GM23338 (cell line): ENCODE data around the gene S100A5. TPM values are rescaled to one million over a fixed set of nuclear protein-coding genes. Genes with fewer than 3 reads are reported as not detected.

ENCODE experiments used
- ATAC-seq: fragments of 200-7000 bp; cut with Tn5 transposase; 3 replicates; pipeline ENCODE4 v1.9.1; 2020
- DNase-seq: peaks from one replicate; pipeline ENCODE4 v3.0.0-alpha.2; 2015; ENCODE audit warnings: low spot score
- H2AFZ ChIP-seq: fragments of 200-600 bp; sonication (generic); 2 replicates; pipeline ENCODE4 v1.8.0; 2016; ENCODE audit warnings: antibody characterized with exemption, mild to moderate bottlenecking, moderate library complexity
- H3F3A ChIP-seq: fragments of 200-600 bp; sonication (generic); replicated peaks from 2 replicates; pipeline ENCODE4 v1.8.0; 2017; ENCODE audit warnings: antibody characterized with exemption, mixed run types, low read depth
- H3K27ac ChIP-seq: fragments of 200-600 bp; sonication (generic); 2 replicates; pipeline ENCODE4 v1.6.1; 2016; ENCODE audit warnings: low read depth
- H3K27me3 ChIP-seq: fragments of 200-600 bp; sonication (generic); 2 replicates; pipeline ENCODE4 v1.8.0; 2016; ENCODE audit warnings: mild to moderate bottlenecking, mixed run types, moderate library complexity; ENCODE audit not compliant: insufficient read depth
- H3K36me3 ChIP-seq: fragments of 200-600 bp; sonication (generic); 2 replicates; pipeline ENCODE4 v1.8.0; 2016; ENCODE audit warnings: mild to moderate bottlenecking; ENCODE audit not compliant: insufficient read depth
- H3K4me1 ChIP-seq: fragments of 200-600 bp; sonication (generic); 2 replicates; pipeline ENCODE4 v1.8.0; 2016; ENCODE audit warnings: mild to moderate bottlenecking, moderate library complexity; ENCODE audit not compliant: insufficient read depth
- H3K4me2 ChIP-seq: fragments of 200-600 bp; sonication (generic); 2 replicates; pipeline ENCODE4 v1.7.1; 2017; ENCODE audit warnings: mixed run types
- H3K4me3 ChIP-seq: fragments of 200-600 bp; sonication (generic); 2 replicates; pipeline ENCODE4 v1.6.1; 2016; ENCODE audit warnings: mixed run types
- H3K79me2 ChIP-seq: fragments of 200-600 bp; sonication (generic); replicated peaks from 2 replicates; pipeline ENCODE4 v1.8.0; 2017; ENCODE audit warnings: mild to moderate bottlenecking; ENCODE audit not compliant: insufficient read depth
- H3K9me2 ChIP-seq: fragments of 200-600 bp; sonication (generic); 2 replicates; pipeline ENCODE4 v1.8.0; 2017; ENCODE audit not compliant: insufficient read depth
- H4K20me1 ChIP-seq: fragments of 200-600 bp; sonication (generic); replicated peaks from 2 replicates; pipeline ENCODE4 v1.8.0; 2017; ENCODE audit warnings: mild to moderate bottlenecking; ENCODE audit not compliant: insufficient read depth
- H3K27ac Mint-ChIP-seq: 2 replicates; pipeline ENCODE4 v1.8.0; 2020; ENCODE audit warnings: inconsistent platforms, mild to moderate bottlenecking, moderate library complexity, mixed read lengths
- H3K27me3 Mint-ChIP-seq: 3 replicates; pipeline ENCODE4 v1.8.0; 2022; ENCODE audit warnings: low read depth, mild to moderate bottlenecking, moderate library complexity, mixed read lengths, inconsistent platforms; ENCODE audit not compliant: insufficient read depth, poor library complexity
- H3K36me3 Mint-ChIP-seq: 3 replicates; pipeline ENCODE4 v1.8.0; 2021; ENCODE audit warnings: low read depth, mild to moderate bottlenecking, inconsistent platforms, moderate library complexity, mixed read lengths
- H3K4me1 Mint-ChIP-seq: 3 replicates; pipeline ENCODE4 v1.8.0; 2020; ENCODE audit warnings: mild to moderate bottlenecking, inconsistent platforms, mixed read lengths
- H3K4me3 Mint-ChIP-seq: 3 replicates; pipeline ENCODE4 v1.8.0; 2021; ENCODE audit warnings: moderate library complexity, mild to moderate bottlenecking, inconsistent platforms, mixed read lengths
- H3K9me3 Mint-ChIP-seq: 3 replicates; pipeline ENCODE4 v1.8.0; 2020; ENCODE audit warnings: moderate library complexity, mild to moderate bottlenecking, inconsistent platforms, mixed read lengths
- CREB1 ChIP-seq: fragments of 250-450 bp; sonication (Bioruptor Pico); IDR thresholded peaks from 2 replicates; pipeline ENCODE4 v1.5.0; 2020; ENCODE audit warnings: low read depth, mild to moderate bottlenecking, moderate library complexity
- ETS1 ChIP-seq: IDR thresholded peaks from 2 replicates; pipeline ENCODE4 v1.6.1; 2016; ENCODE audit warnings: antibody characterized with exemption
- EZH2phosphoT487 ChIP-seq: fragments of 200-600 bp; sonication (generic); IDR thresholded peaks from one replicate; pipeline ENCODE4 v1.8.1; 2018; ENCODE audit warnings: antibody characterized with exemption; ENCODE audit not compliant: unreplicated experiment
- JUNB ChIP-seq: IDR thresholded peaks from one replicate; pipeline ENCODE4 v1.6.1; 2016; ENCODE audit warnings: antibody characterized with exemption; ENCODE audit not compliant: unreplicated experiment
- NANOG ChIP-seq: IDR thresholded peaks from 2 replicates; pipeline ENCODE4 v1.6.1; 2016; ENCODE audit warnings: antibody characterized with exemption, borderline replicate concordance
- ZNF114 ChIP-seq: fragments of 250-450 bp; sonication (Bioruptor Pico); IDR thresholded peaks from 2 replicates; pipeline ENCODE4 v1.5.0; 2020; ENCODE audit warnings: mild to moderate bottlenecking, moderate library complexity
- ZNF462 ChIP-seq: fragments of 250-450 bp; sonication (Bioruptor Pico); IDR thresholded peaks from 2 replicates; pipeline ENCODE4 v1.5.0; 2020; ENCODE audit warnings: mild to moderate bottlenecking, moderate library complexity
- polyA plus RNA-seq: library from polyadenylated mRNA; unstranded; fragments of >200 nt; fragmentation: Nextera tagmentation; extraction: Ambion mirVana; gene quantifications from 2 replicates; pipeline ENCODE4 v1.2.1, GENCODE V29; 2016
- total RNA-seq: library from RNA; depleted of rRNA; stranded (reverse); fragments of >200 nt; shearing (Covaris generic); gene quantifications from 2 replicates; pipeline ENCODE4 v1.2.3, GENCODE V29; 2014
- TF ChIP-seq, protein P1 (sequence below): IDR thresholded peaks from one replicate; pipeline ENCODE4 v1.6.1; 2018; ENCODE audit warnings: antibody characterized with exemption; ENCODE audit not compliant: unreplicated experiment

Gene S100A5
- total and polyA plus RNA-seq, 2 experiments from 2014 or later: 0.47 TPM; not detected in 1

GRCh38 chr1:153539395-153540093 is 1.2 kb downstream of the S100A5 start:
- no peak overlapping the region; the same call in 2 of the 3 replicates for H3K4me3 Mint-ChIP-seq
- H4K20me1 ChIP-seq: no peaks in the 10 kb centered on the region
- no peaks in the 10 kb centered on the region; the same call in 2 of the 3 replicates for H3K36me3 Mint-ChIP-seq
- no peak for TF ChIP-seq ZNF114 (CRISPR knock-in tag)
- TF ChIP-seq JUNB: no peak
- TF ChIP-seq, protein P1, sequence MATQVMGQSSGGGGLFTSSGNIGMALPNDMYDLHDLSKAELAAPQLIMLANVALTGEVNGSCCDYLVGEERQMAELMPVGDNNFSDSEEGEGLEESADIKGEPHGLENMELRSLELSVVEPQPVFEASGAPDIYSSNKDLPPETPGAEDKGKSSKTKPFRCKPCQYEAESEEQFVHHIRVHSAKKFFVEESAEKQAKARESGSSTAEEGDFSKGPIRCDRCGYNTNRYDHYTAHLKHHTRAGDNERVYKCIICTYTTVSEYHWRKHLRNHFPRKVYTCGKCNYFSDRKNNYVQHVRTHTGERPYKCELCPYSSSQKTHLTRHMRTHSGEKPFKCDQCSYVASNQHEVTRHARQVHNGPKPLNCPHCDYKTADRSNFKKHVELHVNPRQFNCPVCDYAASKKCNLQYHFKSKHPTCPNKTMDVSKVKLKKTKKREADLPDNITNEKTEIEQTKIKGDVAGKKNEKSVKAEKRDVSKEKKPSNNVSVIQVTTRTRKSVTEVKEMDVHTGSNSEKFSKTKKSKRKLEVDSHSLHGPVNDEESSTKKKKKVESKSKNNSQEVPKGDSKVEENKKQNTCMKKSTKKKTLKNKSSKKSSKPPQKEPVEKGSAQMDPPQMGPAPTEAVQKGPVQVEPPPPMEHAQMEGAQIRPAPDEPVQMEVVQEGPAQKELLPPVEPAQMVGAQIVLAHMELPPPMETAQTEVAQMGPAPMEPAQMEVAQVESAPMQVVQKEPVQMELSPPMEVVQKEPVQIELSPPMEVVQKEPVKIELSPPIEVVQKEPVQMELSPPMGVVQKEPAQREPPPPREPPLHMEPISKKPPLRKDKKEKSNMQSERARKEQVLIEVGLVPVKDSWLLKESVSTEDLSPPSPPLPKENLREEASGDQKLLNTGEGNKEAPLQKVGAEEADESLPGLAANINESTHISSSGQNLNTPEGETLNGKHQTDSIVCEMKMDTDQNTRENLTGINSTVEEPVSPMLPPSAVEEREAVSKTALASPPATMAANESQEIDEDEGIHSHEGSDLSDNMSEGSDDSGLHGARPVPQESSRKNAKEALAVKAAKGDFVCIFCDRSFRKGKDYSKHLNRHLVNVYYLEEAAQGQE: no peak
- no peak for TF ChIP-seq NANOG
- TF ChIP-seq ZNF462 (CRISPR knock-in tag): no peak
- TF ChIP-seq ETS1: no peak
- no peak for TF ChIP-seq EZH2phosphoT487
- no peak for TF ChIP-seq CREB1
- H3K4me3 ChIP-seq: no peak overlapping the region
- H3K27ac ChIP-seq: no peak overlapping the region
- peaks cover 28% of the 10 kb centered on the region for H3K27me3 Mint-ChIP-seq
- DNase-seq (no peak), ATAC-seq (no peak)
- H3K36me3 ChIP-seq: no peaks in the 10 kb centered on the region
- peaks cover 26% of the 10 kb centered on the region for H3K4me1 Mint-ChIP-seq
- no peak overlapping the region for H3K4me2 ChIP-seq
- H3K4me1 ChIP-seq: peaks cover 26% of the 10 kb centered on the region
- peaks cover 24% of the 10 kb centered on the region for H3K27me3 ChIP-seq
- H3K9me2 ChIP-seq: peaks cover 6% of the 10 kb centered on the region; the same call in 1 of the 2 replicates
- peaks cover 6% of the 10 kb centered on the region; the same call in 1 of the 2 replicates for H3F3A ChIP-seq
- no peak overlapping the region for H2AFZ ChIP-seq
- no peak overlapping the region for H3K27ac Mint-ChIP-seq
- no peaks in the 10 kb centered on the region for H3K79me2 ChIP-seq
- no peaks in the 10 kb centered on the region; the same call in 2 of the 3 replicates for H3K9me3 Mint-ChIP-seq
